ENCODE measurements around the gene DPT.

DNA sequence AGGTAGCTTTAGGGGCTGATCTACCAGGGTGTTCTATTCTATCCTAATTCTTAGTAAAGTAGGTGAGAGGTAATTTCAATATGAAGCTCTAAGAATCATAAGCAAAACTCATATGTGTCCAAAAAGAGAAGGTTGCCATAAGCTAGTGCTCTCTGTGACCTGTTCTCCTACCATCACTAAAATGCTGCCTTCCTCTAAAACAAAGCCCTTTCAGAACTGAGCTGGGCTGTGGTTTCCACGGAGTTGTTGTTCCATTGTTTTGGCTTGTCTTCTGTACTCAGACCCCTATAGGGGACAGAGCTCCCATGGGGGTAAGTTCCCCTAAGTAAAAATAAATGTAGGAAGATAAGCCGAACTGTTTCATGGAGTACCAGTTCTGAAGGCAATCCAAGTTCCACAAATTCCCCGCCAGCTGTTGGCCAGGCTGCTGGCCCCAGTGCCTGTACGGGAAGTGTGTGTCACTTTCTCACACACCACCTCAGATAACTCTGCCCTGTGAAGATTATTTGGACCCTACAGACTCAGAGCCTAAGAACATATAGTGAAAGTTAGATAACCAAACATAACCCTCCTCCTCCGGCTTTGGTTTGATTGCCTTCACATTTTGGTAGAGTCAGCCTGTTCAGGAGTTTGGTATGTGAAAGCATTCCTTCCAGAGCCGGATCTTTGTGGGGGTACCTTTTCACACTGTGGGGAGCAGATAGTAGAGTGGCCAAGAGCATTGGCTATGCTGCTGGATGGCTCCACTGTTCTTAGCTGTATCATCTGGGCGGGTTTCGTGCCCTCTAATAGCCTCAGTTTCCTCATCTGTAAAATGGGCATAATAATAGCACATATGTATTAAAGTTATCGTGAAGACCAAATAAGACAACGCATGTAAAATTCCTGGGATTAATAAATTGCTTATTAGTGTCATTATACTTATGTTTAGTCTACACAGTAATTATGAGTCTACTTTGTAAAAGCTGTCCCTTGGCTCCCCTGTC is 10.8 kb downstream of the DPT start:
- TF ChIP-seq CTCF (IDR thresholded peaks at IDR 0.05) (no peak), POLR2AphosphoS5 (IDR thresholded peaks at IDR 0.05) (no peak)

All from upper lobe of left lung (tissue), 4 donors.